HepG2 (cell line): ENCODE measurements around the gene CENATAC. TPM values are rescaled to one million over a fixed set of nuclear protein-coding genes. Genes with fewer than 3 reads are reported as not detected.

Source experiments
- ATAC-seq: fragments of 200-7000 bp; cut with Tn5 transposase; 3 replicates; pipeline ENCODE4 v1.9.1; 2020; ENCODE audit warnings: mild to moderate bottlenecking, moderate library complexity
- BruUV-seq: library from RNA; stranded (reverse); fragments of 400-500 nt; replicated peaks from 2 replicates; lab custom pipeline; 2021; lab: Mats Ljungman, UMichigan
- CTCF ChIA-PET: fragments of 300-600 bp; formaldehyde crosslinking; extraction: SDS; loops from one replicate; lab custom pipeline; 2021; ENCODE audit warnings: low total read pairs, inconsistent platforms, low intra/inter-chr PET ratio; lab: Yijun Ruan, JAX
- POLR2A ChIA-PET: fragments of 350-600 bp; sonication (Branson Sonifier 250); formaldehyde crosslinking; loops from one replicate; lab custom pipeline; 2020; ENCODE audit warnings: antibody characterized with exemption, inconsistent platforms; lab: Yijun Ruan, JAX
- DNase-seq: peaks from one replicate; pipeline ENCODE4 v3.0.0-alpha.2; 2015; ENCODE audit warnings: low spot score
- FAIRE-seq: peaks from 3 replicates; lab custom pipeline; 2011; peaks lifted over from hg19 to GRCh38; lab: Jason Lieb, UNC
- H2AFZ ChIP-seq: one replicate; pipeline ENCODE4 v1.6.1; 2011; ENCODE audit warnings: low read length, inconsistent platforms
- H3K27ac ChIP-seq: fragments of 300-600 bp; 3 replicates; pipeline ENCODE4 v1.8.0; 2011; ENCODE audit warnings: mixed run types, mild to moderate bottlenecking, mixed read lengths, low read length, inconsistent platforms; ENCODE audit not compliant: insufficient read depth; ENCODE audit errors: extremely low read length
- H3K27me3 ChIP-seq, 2 experiments: fragments of 200-600 bp in 1 of 2; 2 replicates in 1 of 2; 3 replicates in 1 of 2; pipeline versions ENCODE4 v1.6.0 to v1.8.0; 2011; ENCODE audit warnings: low read length in 2 of 2, mild to moderate bottlenecking in 2 of 2, moderate library complexity in 2 of 2, inconsistent platforms in 1 of 2; ENCODE audit not compliant: insufficient read depth in 2 of 2, control insufficient read depth in 1 of 2
- H3K36me3 ChIP-seq, 2 experiments: fragments of 200-600 bp in 1 of 2; replicated peaks in 1 of 2; 2 replicates in 1 of 2; 3 replicates in 1 of 2; pipeline versions ENCODE4 v1.5.1 to v1.8.0; 2011; ENCODE audit warnings: low read length in 2 of 2, inconsistent platforms in 1 of 2; ENCODE audit not compliant: insufficient read depth in 2 of 2, control insufficient read depth in 1 of 2
- H3K4me1 ChIP-seq: 2 replicates; pipeline ENCODE4 v1.5.1; 2012; ENCODE audit warnings: low read length, inconsistent platforms; ENCODE audit not compliant: insufficient read depth
- H3K4me2 ChIP-seq: 2 replicates; pipeline ENCODE4 v1.6.0; 2011; ENCODE audit warnings: low read depth, low read length, inconsistent platforms
- H3K4me3 ChIP-seq, 3 experiments: fragments of 200-600 bp in 1 of 3; sonication (generic), shearing (Covaris generic) in 1 of 3; replicated peaks in 1 of 3; 2 replicates each; pipeline ENCODE4 v1.5.1; 2011 to 2016; ENCODE audit warnings: low read length in 3 of 3, inconsistent platforms in 2 of 3, low read depth in 2 of 3, mild to moderate bottlenecking in 2 of 3, control low read depth in 1 of 3, mixed read lengths in 1 of 3; ENCODE audit not compliant: insufficient read depth in 1 of 3
- H3K79me2 ChIP-seq: one replicate; pipeline ENCODE4 v1.6.1; 2011; ENCODE audit warnings: low read length, inconsistent platforms; ENCODE audit not compliant: insufficient read depth
- H3K9ac ChIP-seq: 2 replicates; pipeline ENCODE4 v1.6.0; 2011; ENCODE audit warnings: mild to moderate bottlenecking, low read depth, low read length, inconsistent platforms; ENCODE audit not compliant: insufficient read depth
- H3K9me3 ChIP-seq: 2 replicates; pipeline ENCODE4 v1.5.1; 2012; ENCODE audit warnings: mild to moderate bottlenecking, low read length
- H4K20me1 ChIP-seq: 2 replicates; pipeline ENCODE4 v1.6.0; 2011; ENCODE audit warnings: inconsistent platforms, mild to moderate bottlenecking, low read length, moderate library complexity; ENCODE audit not compliant: insufficient read depth
- MAFF ChIP-seq: IDR thresholded peaks from 2 replicates; pipeline ENCODE4 v1.6.1; 2011; ENCODE audit warnings: low read depth, low read length, improper control_type of control experiment
- MAFK ChIP-seq, 2 experiments: IDR thresholded peaks in 1 of 2; conservative IDR thresholded peaks in 1 of 2; 2 replicates each; pipeline ENCODE4 v1.6.1; 2011; ENCODE audit warnings: improper control_type of control experiment in 2 of 2, low read length in 2 of 2
- RNF219 ChIP-seq: sonication (generic); formaldehyde crosslinking; IDR thresholded peaks from 2 replicates; pipeline ENCODE4 v1.5.0; 2020; ENCODE audit warnings: mild to moderate bottlenecking, missing genetic modification reagents
- SKI ChIP-seq: fragments of 450-650 bp; IDR thresholded peaks from one replicate; pipeline ENCODE4 v1.6.1; 2018; ENCODE audit warnings: mild to moderate bottlenecking; ENCODE audit not compliant: partially characterized antibody
- TBX3 ChIP-seq: fragments of 450-650 bp; IDR thresholded peaks from 2 replicates; pipeline ENCODE4 v1.6.1; 2017; ENCODE audit warnings: antibody characterized with exemption, mild to moderate bottlenecking, inconsistent platforms, borderline replicate concordance
- TCF7 ChIP-seq: sonication (generic); IDR thresholded peaks from 2 replicates; pipeline ENCODE4 v1.6.1; 2016; ENCODE audit warnings: antibody characterized with exemption, low read depth
- TOPORS ChIP-seq: sonication (generic); formaldehyde crosslinking; IDR thresholded peaks from 2 replicates; pipeline ENCODE4 v1.8.0; 2023; ENCODE audit warnings: mild to moderate bottlenecking, missing genetic modification reagents
- ZNF20 ChIP-seq: sonication (generic); formaldehyde crosslinking; IDR thresholded peaks from 2 replicates; pipeline ENCODE4 v1.4.0; 2020; ENCODE audit warnings: mild to moderate bottlenecking, moderate library complexity, missing genetic modification reagents
- ZNF629 ChIP-seq: sonication (generic); formaldehyde crosslinking; conservative IDR thresholded peaks from 2 replicates; pipeline ENCODE4 v1.5.0; 2020; ENCODE audit warnings: missing genetic modification reagents
- ZNF639 ChIP-seq: conservative IDR thresholded peaks from 2 replicates; pipeline ENCODE4 v1.6.1; 2018; ENCODE audit warnings: missing genetic modification reagents
- ZNF777 ChIP-seq: sonication (generic); formaldehyde crosslinking; IDR thresholded peaks from 2 replicates; pipeline ENCODE4 v1.4.0; 2020; ENCODE audit warnings: missing genetic modification reagents
- ZSCAN25 ChIP-seq: sonication (generic); formaldehyde crosslinking; IDR thresholded peaks from 2 replicates; pipeline ENCODE4 v1.8.0; 2022; ENCODE audit warnings: mild to moderate bottlenecking, missing genetic modification reagents
- WGBS: methylation state at CpG from one replicate; pipeline ENCODE4 v1.1.6; 2017; ENCODE audit warnings: low lambda C conversion rate; 5-methylcytosine and 5-hydroxymethylcytosine counted together
- in situ Hi-C: cut with HindIII; loops from 2 replicates; pipeline ENCODE4 v1.10.0; 2017; ENCODE audit warnings: low pct_unique_long_range_greater_than_20kb; ENCODE audit not compliant: extremely low pct_ligation_motif_present
- intact Hi-C: fragments of 100-400 bp; cut with micrococcal nuclease; formaldehyde crosslinking; loops from one replicate; pipeline ENCODE4 v1.10.0; 2022; ENCODE audit not compliant: unreplicated experiment
- polyA plus RNA-seq, 8 experiments: library from polyadenylated mRNA; depleted of rRNA in 3 of 8; stranded (reverse) in 7 of 8; unstranded in 1 of 8; fragments of >200 nt; fragmentation: Illumina TruSeq in 4 of 8; extraction: Trizol in 4 of 8; gene quantifications; 2 replicates each; pipeline versions ENCODE4 v1.2.1 to v1.2.3, GENCODE V29; 2011 to 2016; ENCODE audit warnings: low read depth in 4 of 8, missing spikeins in 1 of 8, mixed read lengths in 1 of 8; ENCODE audit not compliant: insufficient read depth in 1 of 8
- total RNA-seq, 5 experiments: library from RNA; depleted of rRNA; stranded (reverse); fragments of >200 nt; fragmentation: Illumina TruSeq; extraction: Trizol; gene quantifications; 2 replicates each; pipeline ENCODE4 v1.2.3, GENCODE V29; 2016; ENCODE audit warnings: low read depth in 1 of 5

The CENATAC gene
- total and polyA plus RNA-seq, 2 of the 13 experiments (the other 11 are each of a cell fraction or from before 2014, with no cell fraction given): 21.7 to 25.0 TPM

- H2AFZ ChIP-seq: no peak overlapping the region
- no peak overlapping the region for H3K4me2 ChIP-seq
- TF ChIP-seq MAFF: peak; percentile 43; the same call in 1 of the 2 replicates
- TF ChIP-seq ZNF639 (CRISPR knock-in tag): no peak
- TF ChIP-seq TCF7: no peak
- TF ChIP-seq ZSCAN25: no peak
- no peak for TF ChIP-seq ZNF629
- no peak for TF ChIP-seq ZNF777 (CRISPR knock-in tag)
- TF ChIP-seq MAFK (conservative IDR thresholded peaks at IDR 0.05 in 1 of 2, IDR thresholded peaks at IDR 0.05 in 1 of 2; ENCODE audit: low read length in 2 of 2): peak; percentile 49 to 71
- no peak for TF ChIP-seq TBX3
- no peak for TF ChIP-seq ZNF20
- no peak for TF ChIP-seq SKI
- no peak for TF ChIP-seq RNF219 (CRISPR knock-in tag)
- TF ChIP-seq TOPORS (CRISPR knock-in tag): no peak
- TF ChIP-seq, all 625 proteins: peak for 2
- H3K79me2 ChIP-seq: no peaks in the 10 kb centered on the region
- WGBS: 55% methylated on average over 4 of the region's 4 CpGs
- no peak overlapping the region for H3K4me3 ChIP-seq
- CTCF ChIA-PET: no interaction called here
- POLR2A ChIA-PET: interaction anchor here (0.6 to 2.4 kb wide), 6 partner anchors 14 to 500 kb away, joined by 3 to 8 read pairs (median 6); partner anchors contain the start of genes HMBS, RPS25, TRAPPC4 and VPS11
- intact Hi-C loops: no loop called here
- BruUV-seq: no TSS peak
- no peaks in the 10 kb centered on the region for H3K9me3 ChIP-seq
- H3K36me3 ChIP-seq: peaks cover 9 to 11% of the 10 kb centered on the region in 2 experiments
- in situ Hi-C loops: no loop called here
- H3K27ac ChIP-seq: no peak overlapping the region
- ATAC-seq (peak; percentile 37; the same call in 2 of the 3 replicates), FAIRE-seq (no peak), DNase-seq (no peak)
- H3K4me1 ChIP-seq: peaks cover 9% of the 10 kb centered on the region; the same call in 1 of the 2 replicates
- no peak overlapping the region for H3K9ac ChIP-seq
- H3K27me3 ChIP-seq: no peaks in the 10 kb centered on the region; a peak in 1 of 5 replicates
- H4K20me1 ChIP-seq: no peaks in the 10 kb centered on the region
These were observed 44.0 kb downstream of the CENATAC start for GRCh38 chr11:119041821-119042514.
